ENCODE measurements around the gene ID3. TPM values are rescaled to one million over a fixed set of nuclear protein-coding genes. Genes with fewer than 3 reads are reported as not detected.

ID3 gene
- total RNA-seq, 1 experiment from 2014 or later = 119 TPM

DNA sequence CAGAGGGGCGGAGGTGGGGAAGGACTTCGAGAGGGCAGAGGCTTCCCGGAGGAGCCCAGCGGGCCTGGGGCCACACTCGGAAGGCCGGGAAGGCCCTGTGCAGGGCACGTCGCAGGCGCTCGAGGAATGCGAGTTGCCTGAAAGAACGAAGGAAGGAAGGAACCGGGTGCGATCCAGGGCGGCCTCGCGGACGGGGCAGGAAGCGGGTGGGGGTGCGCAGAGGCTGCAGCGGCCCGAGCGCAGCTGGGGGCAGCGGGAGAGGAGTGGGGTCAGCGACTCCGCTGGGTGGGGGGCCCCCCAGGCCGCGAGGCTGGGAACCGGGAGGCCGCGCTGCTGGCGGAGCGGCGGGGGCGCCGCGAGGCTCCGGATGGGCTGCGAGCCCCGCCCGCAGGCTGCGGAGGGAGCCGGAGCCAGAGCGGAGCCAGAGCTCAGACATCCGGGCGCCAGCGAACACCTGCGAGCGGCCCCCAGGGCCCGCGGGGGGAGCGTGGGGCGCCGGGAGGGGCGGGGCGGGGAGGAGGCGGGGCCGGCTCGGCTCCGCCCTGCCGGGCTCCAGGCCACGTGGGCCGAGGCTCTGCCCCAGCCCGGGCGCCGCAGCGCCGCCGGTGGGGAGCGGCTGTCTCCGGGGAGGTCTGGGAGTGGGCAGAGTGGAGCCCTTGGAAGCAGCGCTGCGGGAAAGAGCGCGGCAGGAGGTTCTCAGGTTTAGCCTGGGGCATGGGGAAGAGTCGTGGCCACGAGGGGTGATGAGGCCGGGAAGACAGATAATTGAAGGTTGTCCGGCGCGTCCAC lies 4.6 kb downstream of the ID3 start:
- no peak overlapping the region for H3K23ac ChIP-seq (ENCODE audit: insufficient read length, low read depth, low read length)
- WGBS (ENCODE audit: extremely low coverage, insufficient read length, low lambda C conversion rate) = no CpG with 5 or more reads among the region's 81 CpGs
- H3K79me1 ChIP-seq (ENCODE audit: insufficient read depth, low read depth, low read length, poor library complexity, severe bottlenecking) = no peaks in the 10 kb centered on the region
- H3K9me3 ChIP-seq (ENCODE audit: control insufficient read depth, low read depth, low read length) = no peaks in the 10 kb centered on the region
- no peak overlapping the region for H2BK120ac ChIP-seq (ENCODE audit: low read depth, low read length, poor library complexity, severe bottlenecking)
- peaks cover 24% of the 10 kb centered on the region for H3K23me2 ChIP-seq (ENCODE audit: insufficient read length, low read depth, low read length, poor library complexity, severe bottlenecking)
- H2BK15ac ChIP-seq (ENCODE audit: low read depth, low read length) = no peak overlapping the region
- H3K4me1 ChIP-seq (ENCODE audit: insufficient read depth, low read length) = peaks cover 2% of the 10 kb centered on the region; the same call in 1 of the 2 replicates
- H4K91ac ChIP-seq (ENCODE audit: insufficient read length, low read depth, low read length) = peak overlapping the region; percentile 42
- H2BK5ac ChIP-seq (ENCODE audit: insufficient read length, low read length) = no peak overlapping the region
- no peak overlapping the region for H4K5ac ChIP-seq (ENCODE audit: insufficient read length, low read depth, low read length)
- H3K56ac ChIP-seq (ENCODE audit: insufficient read length, low read depth, low read length) = no peak overlapping the region
- peak overlapping the region; percentile 59 for H3K18ac ChIP-seq (ENCODE audit: insufficient read length, low read depth, low read length)
- no peak overlapping the region for H4K8ac ChIP-seq (replicated peaks; ENCODE audit: insufficient read length, low read depth, low read length)
- TF ChIP-seq, protein P1, sequence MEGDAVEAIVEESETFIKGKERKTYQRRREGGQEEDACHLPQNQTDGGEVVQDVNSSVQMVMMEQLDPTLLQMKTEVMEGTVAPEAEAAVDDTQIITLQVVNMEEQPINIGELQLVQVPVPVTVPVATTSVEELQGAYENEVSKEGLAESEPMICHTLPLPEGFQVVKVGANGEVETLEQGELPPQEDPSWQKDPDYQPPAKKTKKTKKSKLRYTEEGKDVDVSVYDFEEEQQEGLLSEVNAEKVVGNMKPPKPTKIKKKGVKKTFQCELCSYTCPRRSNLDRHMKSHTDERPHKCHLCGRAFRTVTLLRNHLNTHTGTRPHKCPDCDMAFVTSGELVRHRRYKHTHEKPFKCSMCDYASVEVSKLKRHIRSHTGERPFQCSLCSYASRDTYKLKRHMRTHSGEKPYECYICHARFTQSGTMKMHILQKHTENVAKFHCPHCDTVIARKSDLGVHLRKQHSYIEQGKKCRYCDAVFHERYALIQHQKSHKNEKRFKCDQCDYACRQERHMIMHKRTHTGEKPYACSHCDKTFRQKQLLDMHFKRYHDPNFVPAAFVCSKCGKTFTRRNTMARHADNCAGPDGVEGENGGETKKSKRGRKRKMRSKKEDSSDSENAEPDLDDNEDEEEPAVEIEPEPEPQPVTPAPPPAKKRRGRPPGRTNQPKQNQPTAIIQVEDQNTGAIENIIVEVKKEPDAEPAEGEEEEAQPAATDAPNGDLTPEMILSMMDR (conservative IDR thresholded peaks at IDR 0.05) = peak; percentile 16; the same call in 1 of the 3 replicates
- Mint-ChIP-seq H3K4me3 (peak overlapping the region; percentile 86 to 91), H3K27ac (peak overlapping the region; percentile 97 to 99 (median 98)), H3K36me3 (ENCODE audit: insufficient read depth in 1 of 3, low read depth in 3 of 3) (peaks cover 11 to 20% (median 13%) of the 10 kb centered on the region in 3 experiments; a peak in 6 of 7 replicates), H3K4me1 (peaks cover 57 to 66% of the 10 kb centered on the region in 2 experiments), H3K9me3 (no peaks in the 10 kb centered on the region; a peak in 1 of 5 replicates), H3K27me3 (ENCODE audit: low read depth) (peaks cover 39% of the 10 kb centered on the region)
- no peak overlapping the region for H2BK20ac ChIP-seq (ENCODE audit: low read depth, low read length, poor library complexity, severe bottlenecking)
- H2AK5ac ChIP-seq (ENCODE audit: insufficient read length, low read length) = no peak overlapping the region
- peak overlapping the region; percentile 49 for H3K4me2 ChIP-seq (ENCODE audit: insufficient read depth, insufficient read length, low read length)
- H3K27ac ChIP-seq (ENCODE audit: insufficient read length, low read depth, low read length) = peak overlapping the region; percentile 54
- no peak overlapping the region; the same call in 1 of the 2 replicates for H3K4ac ChIP-seq (ENCODE audit: low read depth, low read length)
- H4K20me1 ChIP-seq (ENCODE audit: control insufficient read depth, insufficient read depth, insufficient read length) = no peaks in the 10 kb centered on the region
- DNase-seq = peak; percentile 92
- H3T11ph ChIP-seq (ENCODE audit: low read length) = no peak overlapping the region
- no peak overlapping the region for H2BK12ac ChIP-seq (ENCODE audit: insufficient read length, low read depth, low read length)
- H3K14ac ChIP-seq (ENCODE audit: insufficient read depth, low read length) = peak overlapping the region; percentile 82; the same call in 1 of the 2 replicates
- peak overlapping the region; percentile 64 for H3K9ac ChIP-seq (ENCODE audit: extremely low read depth, insufficient read length, low read length)
- peaks cover 7% of the 10 kb centered on the region; the same call in 1 of the 2 replicates for H3K79me2 ChIP-seq (ENCODE audit: insufficient read depth, low read length)
- H2AFZ ChIP-seq (ENCODE audit: low read length) = no peak overlapping the region
- no peaks in the 10 kb centered on the region for H3K27me3 ChIP-seq (ENCODE audit: insufficient read depth, low read length)
